KMS-11 (cell line): ENCODE measurements around the gene RAB23.

Source experiments
- H2AFZ ChIP-seq: fragments of 200-600 bp; sonication (generic); 2 replicates; pipeline ENCODE4 v1.6.1; 2016; ENCODE audit warnings: antibody characterized with exemption, mixed run types, low read depth
- H3K27ac ChIP-seq: fragments of 200-600 bp; sonication (generic); 2 replicates; pipeline ENCODE4 v1.6.1; 2016; ENCODE audit warnings: mild to moderate bottlenecking, mixed run types
- H3K27me3 ChIP-seq: fragments of 200-600 bp; sonication (generic); 2 replicates; pipeline ENCODE4 v1.6.1; 2017; ENCODE audit warnings: mild to moderate bottlenecking, low read depth, mixed run types, moderate library complexity; ENCODE audit not compliant: insufficient read depth
- H3K36me3 ChIP-seq: fragments of 200-600 bp; sonication (generic); 2 replicates; pipeline ENCODE4 v1.6.1; 2017; ENCODE audit warnings: mild to moderate bottlenecking, mixed run types; ENCODE audit not compliant: insufficient read depth
- H3K4me1 ChIP-seq: fragments of 200-600 bp; sonication (generic); 2 replicates; pipeline ENCODE4 v1.6.1; 2016; ENCODE audit warnings: mild to moderate bottlenecking, low read depth, mixed run types; ENCODE audit not compliant: poor library complexity, severe bottlenecking
- H3K4me2 ChIP-seq: fragments of 200-600 bp; sonication (generic); 2 replicates; pipeline ENCODE4 v1.7.0; 2016; ENCODE audit warnings: mild to moderate bottlenecking, mixed run types
- H3K4me3 ChIP-seq: fragments of 200-600 bp; sonication (generic); IDR thresholded peaks from 2 replicates; pipeline ENCODE4 v1.6.1; 2017; ENCODE audit warnings: low read depth, low read length, mixed read lengths; ENCODE audit not compliant: insufficient read depth
- H3K79me2 ChIP-seq: fragments of 200-600 bp; sonication (generic); 2 replicates; pipeline ENCODE4 v1.6.1; 2016; ENCODE audit warnings: low read depth, mixed run types; ENCODE audit not compliant: insufficient read depth
- H3K9ac ChIP-seq: fragments of 200-600 bp; sonication (generic); 2 replicates; pipeline ENCODE4 v1.6.1; 2016; ENCODE audit warnings: mild to moderate bottlenecking, mixed run types
- H4K20me1 ChIP-seq: fragments of 200-600 bp; sonication (generic); 2 replicates; pipeline ENCODE4 v1.6.1; 2016; ENCODE audit warnings: mild to moderate bottlenecking, mixed run types; ENCODE audit not compliant: insufficient read depth
- CTCF ChIP-seq: fragments of 200-600 bp; sonication (generic); conservative IDR thresholded peaks from 2 replicates; pipeline ENCODE4 v1.6.1; 2017; ENCODE audit warnings: low read depth, mild to moderate bottlenecking, antibody characterized with exemption, low read length, moderate library complexity, mixed read lengths

The RAB23 gene

DNA sequence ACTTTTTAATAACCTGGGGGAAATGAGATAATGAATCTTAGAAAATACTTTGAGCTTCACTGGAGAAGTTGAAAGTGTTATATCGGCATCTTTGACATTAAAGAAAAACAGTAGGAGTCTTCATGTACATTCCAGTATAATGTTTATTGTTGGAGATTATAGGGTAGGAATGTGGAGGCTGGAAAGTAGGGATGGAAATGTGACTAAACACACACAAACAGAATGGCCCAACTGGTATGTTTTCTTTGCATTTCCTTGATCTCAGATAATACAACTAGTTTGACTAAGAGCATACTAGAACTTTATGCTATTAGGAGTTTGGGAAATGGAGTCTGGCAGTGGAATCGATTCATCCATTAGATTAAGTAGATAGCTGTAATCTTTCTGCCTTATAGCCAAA lies 60.1 kb downstream of the RAB23 start:
- Histone ChIP-seq H3K4me2 (no peak overlapping the region), H2AFZ (no peak overlapping the region), H3K4me3 (no peak overlapping the region), H3K36me3 (no peaks in the 10 kb centered on the region), H3K79me2 (no peaks in the 10 kb centered on the region), H3K4me1 (no peaks in the 10 kb centered on the region), H3K9ac (no peak overlapping the region), H4K20me1 (no peaks in the 10 kb centered on the region), H3K27me3 (no peaks in the 10 kb centered on the region), H3K27ac (no peak overlapping the region)
- no peak for TF ChIP-seq CTCF

GRCh38 chr6:57159127-57159526 lies 63.0 kb downstream of the RAB23 start:
- no peak overlapping the region for H3K4me3 ChIP-seq
- no peak overlapping the region for H2AFZ ChIP-seq
- peaks cover 5% of the 10 kb centered on the region for H3K4me1 ChIP-seq
- H4K20me1 ChIP-seq = no peaks in the 10 kb centered on the region
- H3K27me3 ChIP-seq = no peaks in the 10 kb centered on the region
- H3K36me3 ChIP-seq = no peaks in the 10 kb centered on the region
- no peak overlapping the region for H3K27ac ChIP-seq
- no peaks in the 10 kb centered on the region for H3K79me2 ChIP-seq
- TF ChIP-seq CTCF = no peak
- no peak overlapping the region for H3K9ac ChIP-seq
- H3K4me2 ChIP-seq = no peak overlapping the region

- Histone ChIP-seq H3K4me3 (no peak overlapping the region), H3K79me2 (no peaks in the 10 kb centered on the region), H3K27ac (no peak overlapping the region), H3K4me1 (peaks cover 9% of the 10 kb centered on the region), H4K20me1 (no peaks in the 10 kb centered on the region), H3K9ac (no peak overlapping the region), H2AFZ (no peak overlapping the region), H3K27me3 (no peaks in the 10 kb centered on the region), H3K36me3 (no peaks in the 10 kb centered on the region), H3K4me2 (no peak overlapping the region)
- no peak for TF ChIP-seq CTCF
These were observed 63.4 kb downstream of the RAB23 start for GRCh38 chr6:57158658-57159057.

DNA sequence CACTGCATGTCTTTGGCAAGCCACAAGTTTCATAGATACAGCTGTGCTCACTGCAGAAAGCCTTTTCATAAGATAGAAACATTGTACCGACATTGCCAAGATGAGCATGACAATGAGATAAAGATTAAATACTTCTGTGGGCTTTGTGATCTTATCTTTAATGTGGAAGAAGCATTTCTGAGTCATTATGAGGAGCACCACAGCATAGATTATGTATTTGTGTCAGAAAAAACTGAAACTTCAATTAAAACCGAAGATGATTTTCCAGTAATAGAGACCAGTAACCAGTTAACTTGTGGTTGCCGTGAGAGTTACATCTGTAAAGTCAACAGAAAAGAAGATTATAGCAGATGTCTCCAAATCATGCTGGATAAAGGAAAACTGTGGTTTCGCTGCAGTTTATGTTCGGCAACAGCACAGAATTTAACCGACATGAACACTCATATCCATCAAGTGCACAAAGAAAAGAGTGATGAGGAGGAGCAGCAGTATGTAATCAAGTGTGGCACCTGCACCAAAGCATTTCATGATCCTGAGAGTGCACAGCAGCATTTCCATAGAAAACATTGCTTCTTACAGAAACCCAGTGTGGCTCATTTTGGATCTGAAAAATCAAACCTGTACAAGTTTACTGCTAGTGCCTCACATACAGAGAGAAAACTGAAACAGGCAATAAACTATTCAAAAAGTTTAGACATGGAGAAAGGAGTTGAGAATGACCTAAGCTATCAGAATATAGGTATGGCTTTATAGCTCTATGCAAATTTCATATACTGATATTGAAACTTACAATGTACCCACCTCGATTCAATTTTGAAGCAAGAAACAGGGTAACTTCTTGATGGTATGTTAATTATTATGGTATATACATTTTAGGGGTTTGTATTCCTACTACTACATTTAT lies 73.9 kb downstream of the RAB23 start:
- Histone ChIP-seq H3K27ac (peak overlapping the region; percentile 89), H3K4me2 (peak overlapping the region; percentile 90), H3K9ac (peak overlapping the region; percentile 32; the same call in 1 of the 2 replicates), H3K27me3 (no peaks in the 10 kb centered on the region), H3K36me3 (no peaks in the 10 kb centered on the region; the same call in none of the 2 replicates), H3K4me1 (peaks cover 56% of the 10 kb centered on the region), H3K79me2 (no peaks in the 10 kb centered on the region), H3K4me3 (no peak overlapping the region), H4K20me1 (no peaks in the 10 kb centered on the region), H2AFZ (no peak overlapping the region)
- 0 out of 2 replicates have a peak, but pooled peaks have one; percentile 7 for TF ChIP-seq CTCF
